HCT116 (cell line): Measurements from ENCODE around the gene SND1. TPM values are rescaled to one million over a fixed set of nuclear protein-coding genes. Genes with fewer than 3 reads are reported as not detected.

Experiments used
- ATAC-seq: fragments of 200-7000 bp; cut with Tn5 transposase; 2 replicates; pipeline ENCODE4 v1.9.1; 2020; ENCODE audit warnings: mild to moderate bottlenecking, moderate library complexity
- BruUV-seq: library from RNA; stranded (reverse); fragments of 400-500 nt; replicated peaks from 2 replicates; lab custom pipeline; 2021; lab: Mats Ljungman, UMichigan
- CTCF ChIA-PET: fragments of 300-600 bp; sonication (Branson Sonifier 250); formaldehyde crosslinking; loops from one replicate; lab custom pipeline; 2021; ENCODE audit warnings: antibody characterized with exemption; lab: Charles Lee
- POLR2A ChIA-PET: fragments of 300-600, 350-600 bp; sonication (Branson Sonifier 250); formaldehyde crosslinking; loops from one replicate; lab custom pipeline; 2021; ENCODE audit warnings: antibody characterized with exemption; lab: Charles Lee
- RAD21 ChIA-PET, 2 experiments: fragments of 300-600 bp; sonication (Branson Sonifier 250); formaldehyde crosslinking; loops; one replicate each; lab custom pipeline; 2023; ENCODE audit warnings: low total read pairs in 2 of 2; ENCODE audit not compliant: uncharacterized antibody in 2 of 2, unreplicated experiment in 2 of 2, low non-redundant PET in 1 of 2; lab: Charles Lee
- DNase-seq: peaks from one replicate; pipeline ENCODE4 v3.0.0-alpha.2; 2010; ENCODE audit warnings: low read depth, low spot score
- H2AFZ ChIP-seq: fragments of 200-600 bp; shearing (Covaris generic), sonication (generic); 2 replicates; pipeline ENCODE4 v1.6.1; 2017; ENCODE audit warnings: low read depth, mixed run types, mixed read lengths, antibody characterized with exemption, low read length; ENCODE audit not compliant: poor library complexity, severe bottlenecking
- H3K27ac ChIP-seq: 2 replicates; pipeline ENCODE4 v1.5.1; 2012; ENCODE audit warnings: low read depth, low read length
- H3K27me3 ChIP-seq: fragments of 200-600 bp; sonication (generic); 2 replicates; pipeline ENCODE4 v1.6.1; 2016; ENCODE audit warnings: mixed run types, low read length, mixed read lengths; ENCODE audit not compliant: insufficient read depth
- H3K36me3 ChIP-seq, 2 experiments: fragments of 200-500 bp in 1 of 2; fragments of 200-600 bp in 1 of 2; sonication (Bioruptor generic) in 1 of 2; sonication (generic) in 1 of 2; 2 replicates each; pipeline versions ENCODE4 v1.5.1 to v1.6.1; 2014 to 2016; ENCODE audit warnings: low read length in 2 of 2, inconsistent platforms in 1 of 2, mixed read lengths in 1 of 2, mixed run types in 1 of 2; ENCODE audit not compliant: insufficient read depth in 2 of 2, control insufficient read depth in 1 of 2
- H3K4me1 ChIP-seq, 2 experiments: fragments of 200-600 bp in 1 of 2; sonication (generic) in 1 of 2; 2 replicates each; pipeline versions ENCODE4 v1.5.1 to v1.6.1; 2012 to 2017; ENCODE audit warnings: low read length in 2 of 2, inconsistent platforms in 1 of 2, mild to moderate bottlenecking in 1 of 2, mixed read lengths in 1 of 2, mixed run types in 1 of 2, moderate library complexity in 1 of 2; ENCODE audit not compliant: insufficient read depth in 2 of 2, control insufficient read depth in 1 of 2
- H3K4me2 ChIP-seq: fragments of 200-600 bp; sonication (generic); 2 replicates; pipeline ENCODE4 v1.6.1; 2017; ENCODE audit warnings: mixed run types, low read length, mixed read lengths
- H3K4me3 ChIP-seq, 2 experiments: fragments of 200-600 bp in 1 of 2; sonication (generic) in 1 of 2; replicated peaks in 1 of 2; 2 replicates each; pipeline ENCODE4 v1.5.1; 2011 to 2016; ENCODE audit warnings: low read length in 2 of 2, control low read depth in 1 of 2, low read depth in 1 of 2, mild to moderate bottlenecking in 1 of 2, mixed read lengths in 1 of 2, mixed run types in 1 of 2
- H3K79me2 ChIP-seq: fragments of 200-600 bp; sonication (generic); 2 replicates; pipeline ENCODE4 v1.6.1; 2017; ENCODE audit warnings: mild to moderate bottlenecking, mixed run types, low read length, moderate library complexity, mixed read lengths; ENCODE audit not compliant: insufficient read depth
- H3K9ac ChIP-seq: fragments of 200-600 bp; sonication (generic); 2 replicates; pipeline ENCODE4 v1.6.1; 2016; ENCODE audit warnings: low read length, mixed read lengths
- H3K9me2 ChIP-seq: fragments of 200-600 bp; sonication (generic), shearing (Covaris generic); 2 replicates; pipeline ENCODE4 v1.6.1; 2017; ENCODE audit warnings: mixed run types, mild to moderate bottlenecking, moderate library complexity; ENCODE audit not compliant: insufficient read depth
- H3K9me3 ChIP-seq, 2 experiments: fragments of 200-500 bp in 1 of 2; fragments of 200-600 bp in 1 of 2; sonication (Bioruptor generic) in 1 of 2; sonication (generic) in 1 of 2; 2 replicates each; pipeline ENCODE4 v1.6.1; 2014 to 2017; ENCODE audit warnings: low read length in 2 of 2, mixed read lengths in 2 of 2, inconsistent platforms in 1 of 2, low read depth in 1 of 2, mild to moderate bottlenecking in 1 of 2, mixed run types in 1 of 2, moderate library complexity in 1 of 2; ENCODE audit not compliant: control insufficient read depth in 1 of 2, insufficient read depth in 1 of 2
- H4K20me1 ChIP-seq: fragments of 200-600 bp; sonication (generic), shearing (Covaris generic); 2 replicates; pipeline ENCODE4 v1.6.1; 2017; ENCODE audit warnings: mixed run types, mild to moderate bottlenecking, moderate library complexity; ENCODE audit not compliant: insufficient read depth
- ATF3 ChIP-seq: IDR thresholded peaks from 2 replicates; pipeline ENCODE4 v1.6.1; 2012
- CBX3 ChIP-seq: IDR thresholded peaks from 2 replicates; pipeline ENCODE4 v1.6.1; 2012; ENCODE audit warnings: low read depth
- CEBPB ChIP-seq: IDR thresholded peaks from 2 replicates; pipeline ENCODE4 v1.6.1; 2012; ENCODE audit warnings: low read depth
- CTCF ChIP-seq, 3 experiments: fragments of 200-600 bp in 1 of 3; sonication (generic) in 1 of 3; IDR thresholded peaks in 2 of 3; conservative IDR thresholded peaks in 1 of 3; 2 replicates each; pipeline ENCODE4 v1.5.1; 2012 to 2017; ENCODE audit warnings: low read depth in 2 of 3, low read length in 2 of 3, antibody characterized with exemption in 1 of 3, borderline replicate concordance in 1 of 3, control low read depth in 1 of 3, mild to moderate bottlenecking in 1 of 3, mixed read lengths in 1 of 3, mixed run types in 1 of 3, moderate library complexity in 1 of 3; ENCODE audit not compliant: insufficient read depth in 1 of 3
- EGR1 ChIP-seq: IDR thresholded peaks from 2 replicates; pipeline ENCODE4 v1.6.1; 2012; ENCODE audit warnings: low read depth
- ELF1 ChIP-seq: IDR thresholded peaks from 2 replicates; pipeline ENCODE4 v1.6.1; 2012; ENCODE audit warnings: low read depth, borderline replicate concordance
- EZH2 ChIP-seq: fragments of 200-600 bp; sonication (generic); IDR thresholded peaks from 2 replicates; pipeline ENCODE4 v1.6.1; 2017; ENCODE audit warnings: antibody characterized with exemption, mixed run types
- EZH2phosphoT487 ChIP-seq: fragments of 200-600 bp; IDR thresholded peaks from 2 replicates; pipeline ENCODE4 v1.6.1; 2018; ENCODE audit warnings: antibody characterized with exemption, borderline replicate concordance
- FOSL1 ChIP-seq: IDR thresholded peaks from 2 replicates; pipeline ENCODE4 v1.6.1; 2012; ENCODE audit warnings: low read depth
- POLR2AphosphoS5 ChIP-seq: IDR thresholded peaks from 2 replicates; pipeline ENCODE4 v1.6.1; 2011; ENCODE audit warnings: mild to moderate bottlenecking, low read depth, low read length, moderate library complexity
- RAD21 ChIP-seq: IDR thresholded peaks from 2 replicates; pipeline ENCODE4 v1.6.1; 2012; ENCODE audit warnings: low read depth, mild to moderate bottlenecking
- REST ChIP-seq: IDR thresholded peaks from 2 replicates; pipeline ENCODE4 v1.6.1; 2012; ENCODE audit warnings: low read depth
- SP1 ChIP-seq: IDR thresholded peaks from 2 replicates; pipeline ENCODE4 v1.6.1; 2012; ENCODE audit warnings: low read depth
- SRF ChIP-seq: IDR thresholded peaks from 2 replicates; pipeline ENCODE4 v1.6.1; 2012; ENCODE audit warnings: low read depth
- YY1 ChIP-seq: IDR thresholded peaks from 2 replicates; pipeline ENCODE4 v1.6.1; 2011; ENCODE audit warnings: low read length, low read depth, moderate library complexity, mild to moderate bottlenecking; ENCODE audit not compliant: insufficient replicate concordance; ENCODE audit errors: extremely low read depth
- ZBTB33 ChIP-seq: IDR thresholded peaks from 2 replicates; pipeline ENCODE4 v1.6.1; 2011; ENCODE audit warnings: mild to moderate bottlenecking, low read length, moderate library complexity; ENCODE audit not compliant: insufficient replicate concordance; ENCODE audit errors: extremely low read depth
- ZFX ChIP-seq: fragments of 450-650 bp; IDR thresholded peaks from 2 replicates; pipeline ENCODE4 v1.6.1; 2017
- ZNF274 ChIP-seq: fragments of 200-500 bp; sonication (Bioruptor generic); IDR thresholded peaks from 2 replicates; pipeline ENCODE4 v1.6.1; 2014; ENCODE audit warnings: mild to moderate bottlenecking, low read depth, low read length, inconsistent platforms
- intact Hi-C: fragments of 100-400 bp; cut with micrococcal nuclease; formaldehyde crosslinking; loops from 2 replicates; pipeline ENCODE4 v1.10.0; 2022
- total RNA-seq: library from RNA; stranded (reverse); gene quantifications from one replicate; pipeline ENCODE4 v1.2.1, GENCODE V29; 2021; ENCODE audit not compliant: unreplicated experiment

SND1 gene
- total RNA-seq, 1 experiment from 2014 or later = 169 TPM

- Histone ChIP-seq H3K4me1 (no peaks in the 10 kb centered on the region), H3K36me3 (peaks cover 5 to 31% of the 10 kb centered on the region in 2 experiments; a peak in 1 of 4 replicates), H3K27ac (no peak overlapping the region)
- POLR2A ChIA-PET = no interaction called here
- TF ChIP-seq YY1 = no peak
- no peak for TF ChIP-seq POLR2AphosphoS5
- TF ChIP-seq CEBPB = no peak
- TF ChIP-seq EZH2 = no peak
- TF ChIP-seq SP1 = no peak
- TF ChIP-seq RAD21 = no peak
- no peak for TF ChIP-seq FOSL1
- no peak for TF ChIP-seq ZBTB33
- TF ChIP-seq REST = no peak
- no peak for TF ChIP-seq ATF3
- no peak for TF ChIP-seq ELF1
- TF ChIP-seq CBX3 = no peak
- no peak for TF ChIP-seq EGR1
- TF ChIP-seq ZFX = no peak
- no peak for TF ChIP-seq ZNF274
- no peak for TF ChIP-seq SRF
- no peak; a peak in 1 of 6 replicates for TF ChIP-seq CTCF (IDR thresholded peaks at IDR 0.05 in 2 of 3, conservative IDR thresholded peaks at IDR 0.05 in 1 of 3; ENCODE audit: borderline replicate concordance in 1 of 3, insufficient read depth in 1 of 3, low read depth in 2 of 3, low read length in 2 of 3)
- no peak for TF ChIP-seq EZH2phosphoT487
- TF ChIP-seq, all 23 proteins: peak for 0
- Histone ChIP-seq H3K9me3 (peaks cover 0 to 10% of the 10 kb centered on the region in 2 experiments; a peak in 1 of 4 replicates), H3K9me2 (no peaks in the 10 kb centered on the region), H3K9ac (no peak overlapping the region), H4K20me1 (peaks cover 36% of the 10 kb centered on the region; the same call in 1 of the 2 replicates), H3K4me3 (no peak overlapping the region), H3K27me3 (no peaks in the 10 kb centered on the region), H2AFZ (no peak overlapping the region), H3K79me2 (peaks cover 99% of the 10 kb centered on the region), H3K4me2 (no peak overlapping the region)
- BruUV-seq = no TSS peak
- intact Hi-C loops = no loop called here
- ChIA-PET RAD21 (no interaction called here), CTCF (no interaction called here)
- ATAC-seq (no peak), DNase-seq (no peak)
Observed at GRCh38 chr7:127680983-127681382, 29.0 kb downstream of the SND1 start.
